Skin epidermis (tissue), 12 donors: ENCODE measurements around the gene VWA1.
"Not testable (repeated sequence)": the region's sequence is repeated elsewhere in the genome, so short reads cannot be mapped to it uniquely, and the experiment has no call there.

ENCODE experiments used
- H3K27ac ChIP-seq, 21 experiments: fragments of 200-600 bp; sonication (generic) in 11 of 21; one replicate each; pipeline ENCODE4 v1.5.0; 2020; ENCODE audit warnings: mild to moderate bottlenecking in 3 of 21, inconsistent platforms in 2 of 21, moderate library complexity in 2 of 21
- H3K4me3 ChIP-seq, 7 experiments: fragments of 200-600 bp; sonication (generic) in 2 of 7; one replicate each; pipeline ENCODE4 v1.5.0; 2020; ENCODE audit warnings: inconsistent platforms in 2 of 7, mild to moderate bottlenecking in 2 of 7, moderate library complexity in 1 of 7

The VWA1 gene

GRCh38 chr1:1449099-1449739 is 13.7 kb downstream of the VWA1 start, which contains the start of gene ATAD3C:
Gene ATAD3C (plus strand): TSS chr1:1449689. CDS start chr1:1450684, 995 bp downstream.
- Histone ChIP-seq H3K27ac (no peak within 1 kb of the TSS), H3K4me3 (no peak within 1 kb of the TSS)

DNA sequence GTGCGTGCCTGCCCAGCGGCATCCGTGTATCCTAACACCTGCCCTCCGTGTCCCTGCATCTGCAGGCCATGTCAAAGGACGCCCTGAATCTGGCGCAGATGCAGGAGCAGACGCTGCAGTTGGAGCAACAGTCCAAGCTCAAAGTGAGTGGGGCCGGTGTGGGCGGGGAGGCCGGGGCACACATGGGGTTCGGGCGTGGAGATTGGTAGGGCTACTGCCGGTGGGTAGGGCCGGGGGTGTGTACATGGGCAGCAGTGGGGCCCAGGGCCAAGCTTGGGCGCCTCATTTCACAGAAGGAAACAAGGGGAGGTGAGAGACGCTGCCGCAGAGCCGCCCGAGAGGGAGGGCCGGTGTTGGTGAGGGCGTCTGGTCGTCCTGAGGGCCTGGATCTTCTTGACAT is 15.1 kb downstream of the VWA1 start:
- H3K4me3 ChIP-seq, H3K27ac ChIP-seq: not testable (repeated sequence)

- Histone ChIP-seq H3K27ac (no peak overlapping the region), H3K4me3 (no peak overlapping the region)
These were observed 16.3 kb downstream of the VWA1 start for GRCh38 chr1:1451696-1452364.

DNA sequence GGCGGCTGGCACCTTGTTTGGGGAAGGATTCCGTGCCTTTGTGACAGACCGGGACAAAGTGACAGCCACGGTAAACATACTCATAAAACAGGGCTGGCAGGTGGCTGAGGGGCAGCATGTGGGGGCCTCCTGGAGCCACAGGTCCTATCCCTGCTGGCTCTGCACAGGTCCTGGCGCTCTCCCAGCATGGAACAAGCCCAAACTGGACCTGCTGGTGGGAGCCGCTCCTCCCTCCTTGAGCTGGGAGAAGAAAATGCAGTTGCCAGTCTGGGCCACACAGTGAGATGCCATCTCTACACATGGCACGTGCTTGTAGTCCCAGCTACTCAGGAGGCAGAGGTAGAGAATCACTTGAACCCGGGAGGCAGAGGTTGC is 16.9 kb downstream of the VWA1 start:
- not testable (repeated sequence) for H3K27ac ChIP-seq, H3K4me3 ChIP-seq

- Histone ChIP-seq H3K4me3 (no peak overlapping the region), H3K27ac (no peak overlapping the region)
These were observed 17.4 kb downstream of the VWA1 start for GRCh38 chr1:1452882-1453281.

DNA sequence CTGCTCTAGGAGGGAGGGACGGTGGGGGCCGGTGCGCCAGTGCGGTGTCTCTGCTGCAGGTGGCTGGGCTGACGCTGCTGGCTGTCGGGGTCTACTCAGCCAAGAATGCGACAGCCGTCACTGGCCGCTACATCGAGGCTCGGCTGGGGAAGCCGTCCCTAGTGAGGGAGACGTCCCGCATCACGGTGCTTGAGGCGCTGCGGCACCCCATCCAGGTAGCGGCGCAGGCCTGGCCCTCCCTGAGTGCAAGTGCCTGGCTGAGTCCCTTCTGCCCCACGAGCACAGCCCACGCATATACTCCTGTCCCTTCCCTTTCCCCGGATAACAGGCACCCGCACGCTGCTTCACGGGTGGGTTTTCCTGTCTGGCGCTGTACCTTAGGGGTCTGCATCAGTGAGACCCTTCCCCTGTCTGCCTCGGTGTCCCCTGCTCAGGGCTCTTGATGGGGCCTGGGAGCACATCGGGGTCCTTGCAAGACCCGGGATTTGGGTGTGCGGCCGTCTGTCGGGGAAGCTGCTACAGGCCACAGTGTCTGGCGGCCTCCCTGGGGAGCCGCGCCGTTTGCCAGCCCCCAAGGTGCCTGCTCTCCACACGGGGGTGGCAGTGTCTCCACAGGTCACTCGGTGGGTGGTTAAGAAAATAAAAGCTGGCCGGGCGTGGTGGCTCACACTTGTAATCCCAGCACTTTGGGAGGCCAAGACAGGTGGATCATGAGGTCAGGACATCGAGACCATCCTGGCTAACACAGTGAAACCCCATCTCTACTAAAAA is 19.0 kb downstream of the VWA1 start:
- not testable (repeated sequence) for H3K4me3 ChIP-seq

DNA sequence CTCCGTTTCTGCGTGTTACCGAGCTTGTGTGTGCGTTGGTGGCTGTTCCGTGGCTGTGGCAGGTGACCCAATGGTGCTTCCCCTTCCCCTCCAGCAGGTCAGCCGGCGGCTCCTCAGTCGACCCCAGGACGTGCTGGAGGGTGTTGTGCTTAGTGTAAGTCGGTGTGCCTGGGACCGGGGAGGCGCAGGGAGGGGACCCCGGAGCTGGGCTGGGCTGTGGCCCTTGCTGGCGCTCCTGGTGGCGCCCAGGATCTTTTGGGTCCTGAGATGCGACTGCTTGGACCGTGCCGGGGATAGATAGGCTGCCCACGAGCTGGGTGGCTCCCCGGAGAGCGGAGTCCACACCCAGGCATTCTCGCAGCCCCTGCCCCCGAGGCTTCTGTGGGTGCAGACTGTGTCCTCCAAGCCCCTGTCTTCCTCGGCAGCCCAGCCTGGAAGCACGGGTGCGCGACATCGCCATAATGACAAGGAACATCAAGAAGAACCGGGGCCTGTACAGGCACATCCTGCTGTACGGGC is 19.9 kb downstream of the VWA1 start:
- H3K27ac ChIP-seq = no peak overlapping the region
- no peak overlapping the region for H3K4me3 ChIP-seq

More for the DNA sequence above, 19.0 kb downstream of the VWA1 start:
- not testable (repeated sequence) for H3K27ac ChIP-seq

DNA sequence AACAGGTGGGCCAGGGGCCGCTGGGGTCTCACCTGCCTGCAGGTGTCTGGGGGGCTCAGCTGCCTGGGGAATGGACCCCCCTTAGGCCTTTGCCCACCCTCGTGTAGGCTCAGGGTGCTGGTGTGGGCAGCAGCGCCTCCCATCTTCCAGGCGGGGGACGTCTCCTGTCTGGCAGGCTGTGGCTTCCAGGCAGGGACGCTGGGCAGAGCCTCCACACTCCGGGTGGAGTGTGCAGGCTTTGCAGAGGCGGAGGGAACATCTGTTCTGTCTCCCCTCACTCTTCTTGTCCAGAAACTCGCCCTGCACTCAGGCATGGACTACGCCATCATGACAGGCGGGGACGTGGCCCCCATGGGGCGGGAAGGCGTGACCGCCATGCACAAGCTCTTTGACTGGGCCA is 20.4 kb downstream of the VWA1 start:
- not testable (repeated sequence) for H3K27ac ChIP-seq, H3K4me3 ChIP-seq

GRCh38 chr1:1456683-1457255 is 21.3 kb downstream of the VWA1 start:
- H3K27ac ChIP-seq, H3K4me3 ChIP-seq: not testable (repeated sequence)

DNA sequence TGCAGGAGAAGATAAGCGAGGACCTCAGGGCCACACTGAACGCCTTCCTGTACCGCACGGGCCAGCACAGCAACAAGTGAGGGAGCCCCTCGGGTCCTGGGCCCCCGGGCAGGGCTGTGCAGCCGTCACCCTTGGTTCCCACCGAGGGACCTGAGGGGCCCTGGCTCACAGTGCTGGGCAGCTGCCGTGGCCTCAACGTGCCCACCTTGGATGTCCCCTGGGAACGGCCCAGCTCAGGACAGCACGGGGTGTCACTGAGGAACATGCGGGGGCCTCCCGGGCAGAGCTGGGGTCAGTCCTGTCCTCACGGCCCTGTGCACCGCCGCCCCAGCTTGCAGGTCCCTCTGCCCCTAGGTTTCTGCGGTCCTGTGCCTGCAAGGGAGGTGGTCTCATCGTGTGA is 23.7 kb downstream of the VWA1 start:
- not testable (repeated sequence) for H3K27ac ChIP-seq, H3K4me3 ChIP-seq

DNA sequence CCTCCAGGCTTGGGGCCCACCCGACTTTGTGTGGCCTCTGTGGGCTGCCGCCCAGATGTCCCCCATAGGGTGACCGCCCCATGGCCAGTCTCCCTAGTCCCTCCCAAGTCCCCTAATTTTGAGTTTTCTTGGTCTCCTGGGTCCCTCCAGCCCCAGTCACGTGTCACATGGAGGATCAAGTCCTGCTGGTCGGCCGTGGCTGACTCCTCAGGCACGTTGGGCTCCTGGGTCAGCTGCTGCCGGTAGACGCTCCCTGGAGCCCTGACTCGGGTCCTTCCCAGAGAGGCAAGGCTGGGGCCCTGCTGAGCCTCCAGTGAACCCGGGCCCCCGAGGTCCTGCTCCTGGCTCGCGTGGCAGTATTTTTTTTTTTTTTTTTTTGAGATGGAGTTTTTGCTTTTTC is 24.2 kb downstream of the VWA1 start:
- not testable (repeated sequence) for H3K4me3 ChIP-seq, H3K27ac ChIP-seq

GRCh38 chr1:1460540-1461130 is 25.1 kb downstream of the VWA1 start:
- Histone ChIP-seq H3K4me3 (no peak overlapping the region), H3K27ac (no peak overlapping the region)

- Histone ChIP-seq H3K4me3 (no peak overlapping the region), H3K27ac (peak overlapping the region in 1 of 21 experiments; percentile 9)
These were observed 26.3 kb downstream of the VWA1 start for GRCh38 chr1:1461721-1462317.

DNA sequence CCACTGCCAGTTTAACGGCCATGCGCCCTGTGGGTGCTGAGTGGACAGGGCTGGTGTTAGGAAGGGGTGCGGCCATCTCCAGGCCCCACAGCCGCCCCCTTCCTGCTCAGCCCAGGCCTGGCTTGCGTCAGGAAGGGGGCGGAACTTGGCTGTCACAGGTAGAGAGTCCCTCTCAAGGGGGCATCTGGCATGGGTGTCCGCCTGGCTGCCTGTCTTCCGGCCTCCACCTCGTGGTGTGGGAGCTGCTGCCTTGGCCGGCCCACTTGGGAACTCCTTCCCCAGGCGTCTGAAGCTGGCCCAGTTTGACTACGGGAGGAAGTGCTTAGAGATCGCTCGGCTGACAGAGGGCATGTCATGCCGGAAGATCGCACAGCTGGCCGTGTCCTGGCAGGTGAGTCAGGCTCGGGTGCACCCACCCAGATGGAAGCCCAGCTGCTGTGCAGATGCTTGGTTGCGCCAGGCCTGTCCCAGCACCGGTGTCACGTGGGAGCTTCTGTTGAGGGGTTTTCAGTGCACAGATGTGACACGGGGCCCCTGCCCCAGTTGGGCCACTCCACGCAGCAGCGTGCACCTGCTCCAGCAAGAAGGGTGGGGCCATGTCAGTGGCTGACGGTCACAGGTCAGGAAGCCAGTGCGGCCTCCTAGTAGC is 27.0 kb downstream of the VWA1 start:
- peak overlapping the region in 1 of 21 experiments; percentile 9 for H3K27ac ChIP-seq
- peak overlapping the region in 1 of 7 experiments; percentile 3 for H3K4me3 ChIP-seq

DNA sequence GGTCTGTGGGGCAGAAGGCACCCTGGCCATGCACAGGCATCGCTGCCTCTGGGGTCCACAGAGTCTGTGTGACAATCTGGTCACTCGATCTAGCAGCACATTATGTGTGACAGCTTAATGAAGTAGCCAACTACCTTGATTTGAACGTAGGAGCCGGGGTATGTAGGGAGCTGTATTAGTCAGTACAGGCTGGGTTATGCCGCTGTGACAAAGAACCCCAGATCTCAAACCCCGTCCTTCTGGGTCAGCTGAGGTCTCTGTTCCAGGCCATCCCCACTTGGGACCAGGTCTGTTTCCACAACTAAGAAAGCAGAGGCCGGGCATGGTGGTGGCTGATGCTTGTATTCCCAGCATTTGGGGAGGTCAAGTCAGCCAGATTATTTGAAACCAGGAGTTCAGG is 27.8 kb downstream of the VWA1 start:
- no peak overlapping the region for H3K4me3 ChIP-seq

DNA sequence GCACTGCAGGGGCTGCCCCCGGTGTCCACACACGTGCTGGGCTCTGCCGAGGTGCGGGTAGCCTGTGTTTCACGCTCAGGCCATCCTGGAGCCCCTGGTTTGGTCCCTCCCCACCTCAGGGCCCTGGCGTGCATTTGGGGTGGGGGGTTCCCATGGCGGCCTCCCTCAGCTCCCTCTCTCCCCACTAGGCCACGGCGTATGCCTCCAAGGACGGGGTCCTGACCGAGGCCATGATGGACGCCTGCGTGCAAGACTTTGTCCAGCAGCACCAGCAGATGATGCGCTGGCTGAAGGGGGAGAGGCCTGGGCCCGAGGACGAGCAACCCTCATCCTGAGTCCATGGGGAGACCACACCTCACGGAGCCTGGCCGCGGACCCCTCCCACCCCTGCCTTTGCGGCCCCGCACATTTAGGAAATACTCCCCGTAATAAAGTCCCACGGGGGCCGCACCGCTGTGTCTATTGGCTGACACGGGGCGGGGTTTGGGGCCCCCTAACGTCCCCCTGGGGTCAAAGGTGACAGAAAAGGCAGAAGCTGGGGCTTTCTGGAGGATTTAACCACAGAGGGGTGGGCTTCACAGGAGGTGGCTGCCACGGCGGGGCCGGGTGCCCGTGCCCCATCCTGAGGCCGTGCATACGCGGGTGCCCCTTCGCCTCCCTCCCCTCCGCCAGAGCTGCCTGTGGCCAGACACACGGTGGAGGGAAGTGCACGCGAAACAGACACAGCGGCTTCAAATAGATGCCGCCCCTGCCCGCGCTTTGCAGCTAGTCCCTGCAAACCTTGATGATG is 32.9 kb downstream of the VWA1 start:
- not testable (repeated sequence) for H3K27ac ChIP-seq

More for the DNA sequence above, 27.8 kb downstream of the VWA1 start:
- no peak overlapping the region for H3K27ac ChIP-seq

DNA sequence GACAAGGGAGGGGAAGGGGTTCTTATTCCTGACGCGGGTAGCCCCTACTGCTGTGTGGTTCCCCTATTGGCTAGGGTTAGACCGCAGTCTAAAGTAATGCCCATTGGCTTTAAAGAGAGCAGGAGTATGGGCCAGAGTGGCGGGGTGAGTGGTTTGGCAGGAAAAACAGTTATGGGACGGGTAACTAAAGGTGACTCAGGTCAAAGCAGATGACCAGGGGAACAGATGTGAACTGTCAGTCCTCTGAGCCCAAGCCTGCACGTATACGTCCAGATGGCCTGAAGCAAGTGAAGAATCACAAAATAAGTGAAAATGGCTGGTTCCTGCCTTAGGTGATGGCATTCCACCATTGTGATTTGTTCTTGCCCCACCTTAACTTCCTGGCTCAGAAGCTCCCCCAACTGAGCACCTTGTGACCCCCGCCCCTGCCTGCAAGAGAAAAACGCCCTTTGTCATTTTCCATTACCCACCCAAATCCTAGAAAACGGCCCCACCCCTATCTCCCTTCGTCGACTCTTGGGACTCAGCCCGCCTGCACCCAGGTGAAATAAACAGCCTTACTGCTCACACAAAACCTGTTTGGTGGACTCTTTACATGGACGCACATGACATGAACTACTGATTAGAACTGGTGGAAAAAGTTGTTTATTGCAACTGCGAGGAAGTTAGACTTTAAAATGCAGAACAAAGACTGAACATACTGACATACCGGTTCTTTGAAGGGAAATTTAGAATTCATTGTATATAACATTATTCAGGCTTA is 35.3 kb downstream of the VWA1 start:
- Histone ChIP-seq H3K4me3 (peak overlapping the region; percentile 54 to 97 (median 82)), H3K27ac (peak overlapping the region in 20 of 21 experiments; percentile 67 to 95 (median 83))

More for the DNA sequence above, 32.9 kb downstream of the VWA1 start:
- H3K4me3 ChIP-seq = not testable (repeated sequence)
